Prostate gland (tissue), 2 donors: ENCODE results near the gene FEM1C. TPM values are rescaled to one million over a fixed set of nuclear protein-coding genes. Genes with fewer than 3 reads are reported as not detected.

Experiments
- DNase-seq: peaks from one replicate; pipeline ENCODE4 v3.0.0-alpha.2; 2019; ENCODE audit warnings: low spot score
- H3K27ac ChIP-seq, 2 donors: fragments of 200-600 bp; sonication (generic); 2 replicates each; pipeline ENCODE4 v1.5.1; 2017 to 2019
- H3K27me3 ChIP-seq: fragments of 200-600 bp; sonication (generic); replicated peaks from 2 replicates; pipeline ENCODE4 v1.5.1; 2019; ENCODE audit not compliant: insufficient read depth
- H3K36me3 ChIP-seq, 2 donors: fragments of 200-600 bp; sonication (generic); 1 replicate in 1 of 2; 2 replicates in 1 of 2; pipeline versions ENCODE4 v1.5.1 to v1.8.1; 2017 to 2019
- H3K4me1 ChIP-seq: fragments of 200-600 bp; sonication (generic); replicated peaks from 2 replicates; pipeline ENCODE4 v1.5.1; 2019
- H3K4me3 ChIP-seq, 2 donors: fragments of 200-600 bp; sonication (generic); 2 replicates each; pipeline ENCODE4 v1.5.1; 2017 to 2019
- H3K9me3 ChIP-seq: fragments of 200-600 bp; sonication (generic); 2 replicates; pipeline ENCODE4 v1.5.1; 2017
- CTCF ChIP-seq, 4 experiments: fragments of 200-600 bp in 2 of 4; fragments of 450-650 bp in 2 of 4; sonication (generic) in 2 of 4; IDR thresholded peaks; 1 replicate in 3 of 4; 2 replicates in 1 of 4; pipeline ENCODE4 v1.5.1; 2016 to 2019; ENCODE audit warnings: antibody characterized with exemption in 4 of 4, mild to moderate bottlenecking in 2 of 4, moderate library complexity in 2 of 4
- POLR2A ChIP-seq: fragments of 450-650 bp; IDR thresholded peaks from one replicate; pipeline ENCODE4 v1.6.1; 2016; ENCODE audit warnings: antibody characterized with exemption, mild to moderate bottlenecking
- POLR2AphosphoS5 ChIP-seq: sonication (generic); formaldehyde crosslinking; IDR thresholded peaks from one replicate; pipeline ENCODE4 v1.6.1; 2017; ENCODE audit warnings: antibody characterized with exemption
- WGBS: methylation state at CpG from one replicate; pipeline ENCODE4 v1.1.5; 2018; 5-methylcytosine and 5-hydroxymethylcytosine counted together
- intact Hi-C: fragments of 100-400 bp; cut with DNase I; formaldehyde crosslinking; loops from one replicate; pipeline ENCODE4 v1.14.2; 2022
- small RNA-seq, 2 donors: library from RNA; depleted of rRNA; stranded (forward); fragments of <200 nt; gene quantifications; one replicate each; pipeline ENCODE3, GENCODE V24; 2016
- total RNA-seq, 2 donors: library from RNA; depleted of rRNA; stranded (reverse); fragments of >200 nt; gene quantifications; one replicate each; pipeline ENCODE4 v1.1.0, GENCODE V29; 2016

FEM1C gene
- total RNA-seq, 2 donors from 2014 or later, result 17.4 to 20.8 TPM

- no peak for DNase-seq
- WGBS, result 60% methylated on average over 6 of the region's 6 CpGs
- H3K4me1 ChIP-seq, result no peaks in the 10 kb centered on the region
- no peaks in the 10 kb centered on the region for H3K9me3 ChIP-seq
- H3K36me3 ChIP-seq, result no peaks in the 10 kb centered on the region
- no peak overlapping the region for H3K27ac ChIP-seq
- TF ChIP-seq POLR2A, result no peak
- no peak for TF ChIP-seq CTCF (IDR thresholded peaks at IDR 0.05)
- no peak for TF ChIP-seq POLR2AphosphoS5
- intact Hi-C loops, result no loop called here
- no peaks in the 10 kb centered on the region for H3K27me3 ChIP-seq
- no peak overlapping the region for H3K4me3 ChIP-seq
Observed at GRCh38 chr5:115471345-115472063, 73.1 kb downstream of the FEM1C start.

- H3K27ac ChIP-seq, result no peak overlapping the region
- no peaks in the 10 kb centered on the region for H3K4me1 ChIP-seq
- intact Hi-C loops, result no loop called here
- DNase-seq, result no peak
- TF ChIP-seq POLR2AphosphoS5 (no peak), POLR2A (no peak), CTCF (IDR thresholded peaks at IDR 0.05) (no peak)
- no peaks in the 10 kb centered on the region for H3K9me3 ChIP-seq
- no peak overlapping the region for H3K4me3 ChIP-seq
- 94% methylated on average over 1 of the region's 1 CpG for WGBS
- no peaks in the 10 kb centered on the region for H3K27me3 ChIP-seq
- H3K36me3 ChIP-seq, result no peaks in the 10 kb centered on the region
Observed at GRCh38 chr5:115470921-115471320, 73.7 kb downstream of the FEM1C start.

Small RNAs within 50 kb of the gene (small RNA-seq; reads per million reads assigned to genes)
- gene AC008628.1 (0 reads per million in 2 donors), gene AC008628.2 (0 reads per million in 2 donors)

Other genes starting within 250 kb of the FEM1C start
- 10 to 100 TPM in 1 of 2 donors, 1 to 10 TPM in 1; 9.4 to 12.9 TPM for gene CCDC112, start 248.1 kb downstream of the FEM1C start, total RNA-seq
- gene TICAM2, start 57.7 kb upstream of the FEM1C start, total RNA-seq, result 1 to 10 TPM; 1.9 TPM
- gene TMED7, start 81.3 kb upstream of the FEM1C start, total RNA-seq, result 100 to 1,000 TPM; 109 to 155 TPM